ENCODE data around the gene FKBP2.

Gene FKBP2

DNA sequence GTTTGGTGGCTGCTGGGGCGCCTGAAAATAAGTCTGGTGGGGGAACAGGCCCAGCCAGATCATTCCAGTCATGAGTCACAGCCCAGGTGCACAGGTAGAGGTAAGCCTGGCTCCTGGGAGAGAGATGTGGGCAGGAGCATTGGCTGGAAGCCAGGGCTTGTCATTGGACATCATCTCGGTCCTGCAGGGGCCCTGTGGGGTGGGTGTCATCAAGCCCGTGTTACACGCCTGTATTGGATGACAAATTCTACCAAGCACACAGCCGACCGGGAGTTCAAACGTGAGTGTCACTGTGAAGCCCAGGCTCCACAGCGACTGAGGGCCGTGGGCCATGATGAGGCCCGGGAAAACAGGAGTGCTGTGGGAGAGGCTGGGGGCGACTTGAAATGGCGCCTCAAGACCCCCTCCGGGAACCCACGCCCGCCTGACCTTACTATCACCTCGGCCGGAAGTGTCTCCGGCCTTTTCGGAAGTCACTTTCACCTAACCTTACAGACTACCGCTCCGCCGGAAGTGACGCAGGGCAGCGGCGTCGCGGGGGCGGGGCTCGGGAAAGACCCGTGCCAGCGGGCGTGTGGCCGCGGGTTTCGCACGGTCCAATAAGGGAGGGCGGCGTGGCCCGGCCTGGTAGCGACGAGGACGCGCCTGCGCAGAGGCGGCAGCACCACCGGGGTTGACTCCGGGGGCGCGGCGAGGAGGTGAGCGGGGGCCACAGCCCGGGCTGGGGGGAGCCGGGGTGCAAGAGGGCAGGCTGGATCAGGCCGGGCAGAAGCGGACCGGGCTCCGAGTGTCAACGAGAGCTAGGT lies at the start of gene FKBP2:
Gene FKBP2 (plus strand): TSS at position 661 of the 806 bp plus-strand sequence. CDS start 1,293 bp downstream, outside the sequence.
- DNase-seq: peak; percentile 94

DNA sequence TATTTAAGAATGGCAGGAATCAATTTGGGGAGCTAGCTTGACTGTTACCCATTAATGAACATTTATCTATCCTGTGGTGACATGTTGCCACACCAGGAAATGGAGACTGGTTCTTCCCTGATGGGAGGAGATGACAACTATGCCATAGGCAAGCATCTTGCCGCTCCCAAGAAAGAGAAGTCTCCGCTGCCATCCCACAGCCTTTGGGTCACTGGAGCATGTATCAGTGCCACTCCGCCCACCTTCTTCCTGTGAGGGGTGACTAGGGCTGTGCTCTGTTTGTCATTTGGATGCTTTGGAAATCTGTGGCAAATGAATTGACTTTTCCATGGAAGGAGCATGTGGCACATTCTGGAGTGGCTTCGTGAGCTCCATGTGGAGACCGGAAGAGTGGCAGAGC lies 48.5 kb upstream of the FKBP2 start:
- DNase-seq: no peak

DNA sequence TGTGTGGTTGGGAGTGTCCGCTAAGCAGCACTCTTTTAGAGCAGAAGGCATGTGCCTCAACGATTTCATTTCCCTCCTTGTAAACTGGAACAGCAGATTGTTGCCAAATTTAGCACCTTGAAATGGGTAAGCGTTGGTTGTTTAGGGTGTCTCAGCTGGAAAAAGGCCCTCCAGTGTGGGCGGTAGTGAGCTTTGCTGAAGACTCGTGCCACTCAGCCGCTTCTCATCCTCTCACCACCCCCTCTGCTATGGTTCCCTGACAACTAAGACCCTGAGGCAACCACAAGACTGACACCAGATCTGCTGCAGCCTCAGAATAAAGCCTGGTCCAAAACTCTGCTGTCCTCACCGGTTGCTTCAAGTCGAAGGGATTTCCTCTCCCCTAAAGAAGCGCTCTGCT lies 44.3 kb upstream of the FKBP2 start:
- DNase-seq: no peak

DNA sequence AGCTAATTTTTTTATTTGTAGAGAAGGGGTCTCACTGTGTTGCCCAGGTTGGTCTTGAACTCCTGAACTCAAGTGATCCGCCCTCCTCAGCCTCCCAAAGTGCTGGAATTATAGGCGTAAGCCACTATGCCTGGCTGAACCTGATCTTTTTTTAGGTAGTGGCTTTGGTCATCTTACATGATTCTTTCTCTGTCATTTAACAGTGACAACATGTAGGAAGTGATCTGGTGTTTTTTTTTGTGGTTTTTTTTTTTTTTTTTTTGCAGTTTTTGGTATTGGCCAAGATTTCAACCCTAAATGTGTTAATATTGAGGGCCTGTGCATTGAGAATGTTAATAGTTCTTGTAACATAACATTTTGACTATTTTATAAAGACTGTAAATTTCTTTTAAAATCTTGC lies 42.4 kb upstream of the FKBP2 start:
- DNase-seq: no peak

DNA sequence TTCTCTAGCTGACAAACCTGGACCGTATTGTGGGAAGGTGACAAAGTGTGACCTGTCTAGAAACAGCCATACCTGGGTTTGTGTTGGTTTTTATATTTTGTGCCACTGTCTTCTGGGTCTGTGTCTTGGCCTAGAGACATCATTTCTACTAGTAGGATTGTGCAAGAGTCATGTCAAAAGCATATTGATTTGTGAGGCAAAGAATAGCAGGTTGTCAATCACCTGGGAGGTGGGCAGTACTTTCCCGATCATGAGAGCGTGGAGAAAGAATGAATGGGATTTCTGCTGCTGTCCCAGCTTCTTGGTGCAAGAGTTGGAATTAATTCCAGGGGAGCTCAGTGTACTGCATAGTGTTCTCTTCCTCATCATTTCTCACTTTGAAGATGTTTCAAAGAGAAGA lies 39.4 kb upstream of the FKBP2 start:
- DNase-seq: no peak

DNA sequence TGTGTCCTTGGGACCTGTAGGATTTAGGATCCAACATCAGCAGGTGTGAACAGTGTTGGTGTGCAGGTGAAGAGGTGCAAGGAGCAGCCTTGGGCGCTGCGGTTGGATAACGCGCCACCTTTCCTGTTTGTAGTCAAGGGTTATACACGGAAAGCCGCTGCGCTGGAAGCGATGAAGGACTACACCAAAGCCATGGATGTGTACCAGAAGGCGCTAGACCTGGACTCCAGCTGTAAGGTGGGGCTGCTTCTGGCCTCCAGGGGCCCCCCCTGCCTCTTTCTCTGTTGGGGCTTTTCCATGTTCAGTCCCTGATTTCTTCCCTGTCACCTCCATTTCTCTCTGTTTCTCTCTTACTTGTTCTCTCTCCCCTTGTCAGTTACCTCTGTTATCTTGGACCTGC lies 37.9 kb upstream of the FKBP2 start:
- no peak for DNase-seq

DNA sequence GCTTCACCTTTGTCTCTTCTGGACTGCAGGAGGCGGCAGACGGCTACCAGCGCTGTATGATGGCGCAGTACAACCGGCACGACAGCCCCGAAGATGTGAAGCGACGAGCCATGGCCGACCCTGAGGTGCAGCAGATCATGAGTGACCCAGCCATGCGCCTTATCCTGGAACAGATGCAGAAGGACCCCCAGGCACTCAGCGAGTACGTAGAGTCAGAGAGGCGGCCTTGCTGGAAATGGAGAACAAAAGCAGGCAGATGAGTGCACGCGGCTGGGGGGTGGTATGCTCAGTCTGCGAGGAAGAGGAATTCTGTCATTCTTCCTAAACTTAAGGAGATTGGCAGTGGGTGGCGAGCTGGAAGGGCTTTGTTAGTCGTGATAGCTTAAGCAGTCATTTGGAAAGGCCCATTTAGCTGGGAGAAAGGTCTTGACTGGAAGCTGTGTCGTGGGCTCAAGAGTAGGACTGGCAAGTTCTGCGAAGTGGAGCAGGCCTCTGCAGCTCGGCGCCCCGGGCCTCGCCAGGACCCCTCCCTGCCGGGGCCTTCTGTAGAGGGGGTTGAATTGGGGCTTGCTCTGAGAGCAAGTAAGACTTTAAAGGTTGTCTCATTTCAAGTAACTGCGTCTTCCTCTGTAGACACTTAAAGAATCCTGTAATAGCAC lies 37.3 kb upstream of the FKBP2 start:
- no peak for DNase-seq

DNA sequence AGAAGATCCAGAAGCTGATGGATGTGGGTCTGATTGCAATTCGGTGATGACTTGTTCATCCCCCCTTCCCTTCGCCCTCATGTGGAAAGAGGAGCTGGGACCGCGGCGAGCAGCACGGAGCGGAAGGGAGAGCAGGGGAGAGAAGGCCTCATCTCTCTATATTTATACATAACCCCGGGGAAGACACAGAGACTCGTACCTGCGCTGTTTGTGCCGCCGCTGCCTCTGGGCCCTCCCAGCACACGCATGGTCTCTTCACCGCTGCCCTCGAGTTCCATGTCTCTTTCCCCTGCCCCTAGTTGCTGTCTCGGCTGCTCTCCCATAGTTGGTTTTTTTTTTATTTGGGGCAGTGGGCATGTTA lies 36.8 kb upstream of the FKBP2 start:
- no peak for DNase-seq

DNA sequence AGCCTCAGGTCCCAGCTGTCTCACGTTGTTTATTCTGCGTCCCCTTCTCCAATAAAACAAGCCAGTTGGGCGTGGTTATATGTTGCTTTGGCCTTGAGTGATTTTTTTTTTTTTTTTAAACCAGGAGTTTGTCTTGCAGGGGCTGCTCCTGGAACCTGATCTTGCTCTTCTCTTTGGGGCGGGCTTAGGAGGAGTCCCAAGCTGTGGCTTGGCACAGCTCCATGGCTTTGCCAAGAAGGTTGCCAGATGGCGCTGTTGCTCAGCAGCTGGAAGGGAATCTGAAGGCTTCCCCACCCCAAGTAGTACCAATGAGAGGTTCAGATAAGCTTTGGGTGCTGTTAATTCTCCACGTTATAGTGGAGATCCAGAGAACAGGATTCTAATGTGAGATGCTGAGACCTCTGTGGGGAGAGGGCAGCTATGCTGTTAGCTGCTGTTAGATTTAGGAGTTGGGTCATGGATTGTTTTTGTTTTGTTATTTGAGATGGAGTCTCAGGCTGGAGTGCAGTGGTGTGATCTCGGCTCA lies 36.4 kb upstream of the FKBP2 start:
- peak; percentile 91 for DNase-seq

DNA sequence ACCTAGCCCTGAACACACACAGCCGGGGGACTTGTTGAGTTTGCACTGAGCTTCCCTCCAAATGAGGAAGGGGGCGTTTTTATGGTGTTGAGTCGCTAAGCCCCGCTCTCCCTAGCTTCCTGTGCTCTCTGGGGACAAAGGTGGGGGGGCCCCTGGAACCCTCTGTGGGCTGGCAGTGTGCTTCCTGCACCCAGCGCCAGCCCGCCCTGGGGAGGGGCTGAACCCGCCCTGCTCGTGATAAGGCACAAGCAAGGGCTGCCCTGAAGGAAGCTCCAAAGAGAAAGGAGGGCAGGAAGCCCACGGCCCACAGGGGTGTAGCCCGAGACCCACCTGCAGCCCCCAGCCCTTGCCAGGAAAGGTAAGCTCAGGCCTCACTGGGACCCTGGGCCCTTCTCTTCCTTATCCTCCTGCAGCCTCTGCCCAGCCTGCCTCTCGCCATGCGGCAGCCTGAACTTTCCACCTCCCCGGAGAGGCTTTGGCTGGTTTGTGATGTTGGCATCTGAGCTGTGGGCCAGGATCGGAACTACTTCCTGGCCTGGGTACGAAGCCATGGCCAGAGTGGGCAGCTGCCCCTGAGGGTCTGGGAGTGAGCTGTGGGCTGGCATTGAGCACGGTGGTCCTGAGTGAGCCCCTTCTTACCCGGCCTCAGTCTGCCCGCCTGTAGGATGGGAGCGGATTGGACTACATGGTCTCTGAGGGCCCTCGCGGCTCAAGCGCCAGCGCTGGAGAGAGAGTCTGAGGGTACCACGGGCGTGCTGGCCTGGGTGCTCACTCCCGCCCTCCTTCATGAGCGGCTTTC lies 34.2 kb upstream of the FKBP2 start, which contains the start of gene FERMT3:
Gene FERMT3 (plus strand): TSS at position 265 of the 799 bp plus-strand sequence. CDS start 644 bp downstream, outside the sequence.
- DNase-seq: no peak

DNA sequence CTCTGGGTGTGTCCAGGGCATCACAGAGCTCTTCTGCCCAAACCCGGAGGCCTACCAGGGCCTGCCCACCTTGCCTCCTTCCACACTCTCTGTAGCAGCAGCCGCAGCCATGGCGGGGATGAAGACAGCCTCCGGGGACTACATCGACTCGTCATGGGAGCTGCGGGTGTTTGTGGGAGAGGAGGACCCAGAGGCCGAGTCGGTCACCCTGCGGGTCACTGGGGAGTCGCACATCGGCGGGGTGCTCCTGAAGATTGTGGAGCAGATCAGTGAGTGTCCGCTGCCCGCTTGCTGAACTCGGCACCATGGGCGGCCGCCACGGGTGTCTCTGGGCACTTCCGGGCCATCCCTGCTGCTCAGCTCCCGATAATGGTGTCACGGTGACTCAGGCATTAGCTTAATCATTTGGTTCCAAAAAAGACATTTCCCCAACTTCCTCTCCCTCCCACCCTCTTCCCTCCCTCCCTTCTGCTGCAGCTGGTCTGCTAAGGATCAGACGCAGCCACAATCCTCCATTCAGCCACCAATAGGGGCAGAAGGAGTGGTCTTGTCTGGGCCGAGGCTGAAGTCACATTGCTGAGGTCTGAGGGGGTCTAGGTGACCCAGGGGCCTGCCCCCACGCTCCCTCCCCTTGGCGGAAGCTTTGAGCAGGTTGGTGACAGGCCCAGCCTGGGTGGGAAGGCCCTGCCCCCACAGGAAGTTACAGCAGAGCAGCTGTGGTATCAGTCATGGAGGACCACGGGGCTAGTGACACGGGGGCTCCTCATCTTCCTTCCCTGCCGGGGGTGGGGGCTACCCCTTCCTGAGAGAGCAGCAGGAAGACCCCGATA lies 33.4 kb upstream of the FKBP2 start:
- DNase-seq: peak; percentile 73

DNA sequence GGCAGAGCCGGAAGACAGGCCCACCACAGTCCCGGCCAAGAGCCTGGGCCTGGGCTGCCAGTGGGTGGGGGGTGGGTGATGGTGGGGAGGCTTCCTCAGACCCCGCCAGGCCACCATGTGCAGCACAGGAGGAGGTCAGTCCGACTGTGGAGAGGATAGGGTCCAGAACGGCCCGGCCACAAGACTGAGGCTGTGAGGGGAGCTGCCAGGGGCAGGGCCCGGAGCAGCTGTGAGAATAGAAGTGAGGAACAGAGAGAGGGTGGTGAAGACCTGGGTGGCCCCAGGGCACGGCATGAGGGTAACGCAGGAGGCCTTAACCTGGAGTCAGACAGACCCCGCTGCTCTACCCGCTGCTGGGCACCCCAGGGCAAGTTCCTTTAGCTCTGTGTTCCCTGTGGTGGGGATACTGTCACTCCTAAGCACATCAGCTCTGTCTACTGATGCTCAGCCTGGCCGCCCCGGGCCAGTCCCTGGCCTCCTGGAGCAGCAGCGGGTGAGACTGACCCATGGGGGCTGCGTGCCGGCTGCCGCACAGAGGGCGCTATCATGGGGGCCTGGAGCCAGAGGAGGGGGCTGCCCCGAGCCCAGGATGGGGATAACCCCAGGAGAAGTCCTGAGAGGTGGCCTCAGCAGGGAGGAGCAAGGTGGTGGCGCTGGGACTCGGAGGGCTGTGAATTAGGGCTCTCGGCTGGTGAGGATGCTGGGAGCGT lies 32.7 kb upstream of the FKBP2 start:
- no peak for DNase-seq

DNA sequence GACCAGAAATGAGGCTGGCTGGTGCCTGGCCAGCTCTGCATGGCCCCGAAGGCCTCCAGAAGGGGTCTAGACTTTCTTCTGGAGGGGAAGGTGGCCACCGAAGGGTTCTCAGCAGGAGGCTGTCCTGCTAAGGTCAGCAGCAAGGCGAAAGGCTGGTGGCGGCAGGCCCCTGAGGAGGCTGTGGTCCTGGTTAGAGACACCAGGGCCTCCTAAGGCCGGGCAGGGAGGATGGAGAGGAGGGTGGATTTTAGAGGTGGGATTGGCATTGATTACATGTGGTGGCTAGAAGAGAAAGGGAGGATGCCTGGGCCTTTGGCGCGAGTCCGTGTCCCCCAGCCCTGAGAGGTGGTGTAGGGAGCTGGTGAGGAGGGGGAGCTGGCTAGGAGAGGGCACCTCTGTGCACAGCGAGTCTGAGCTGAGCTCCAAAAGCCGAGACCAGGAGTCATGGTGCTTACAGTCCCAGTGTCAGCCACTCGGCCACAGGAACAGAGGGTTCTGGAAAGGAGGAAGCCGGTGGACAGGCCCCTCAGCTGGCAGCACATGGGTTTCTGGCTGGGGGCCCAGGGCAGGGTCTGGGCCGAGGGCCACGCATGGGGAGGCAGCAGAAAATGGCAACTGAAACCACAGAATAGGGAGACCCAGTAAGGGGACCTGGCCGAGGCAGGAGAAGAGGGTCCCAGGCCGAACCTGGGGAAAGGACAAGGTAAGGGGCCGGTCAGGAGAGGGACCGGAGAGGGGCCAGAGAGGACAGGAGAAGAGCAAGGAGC lies 31.9 kb upstream of the FKBP2 start:
- DNase-seq: no peak

DNA sequence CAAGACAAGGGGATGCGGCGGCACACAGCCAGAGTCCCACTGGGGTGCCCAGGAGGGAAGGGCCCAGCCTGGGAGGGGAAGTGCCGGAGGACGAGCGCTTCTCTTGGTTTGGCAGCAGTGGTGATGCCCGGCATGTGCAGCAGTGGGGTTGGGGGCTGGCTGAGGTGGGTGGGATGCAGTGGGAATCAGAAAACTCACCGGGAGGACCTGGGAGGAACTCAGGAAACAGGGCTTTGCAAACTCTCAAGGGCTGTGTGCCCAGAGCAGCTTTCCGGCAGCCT lies 31.4 kb upstream of the FKBP2 start:
- no peak for DNase-seq

DNA sequence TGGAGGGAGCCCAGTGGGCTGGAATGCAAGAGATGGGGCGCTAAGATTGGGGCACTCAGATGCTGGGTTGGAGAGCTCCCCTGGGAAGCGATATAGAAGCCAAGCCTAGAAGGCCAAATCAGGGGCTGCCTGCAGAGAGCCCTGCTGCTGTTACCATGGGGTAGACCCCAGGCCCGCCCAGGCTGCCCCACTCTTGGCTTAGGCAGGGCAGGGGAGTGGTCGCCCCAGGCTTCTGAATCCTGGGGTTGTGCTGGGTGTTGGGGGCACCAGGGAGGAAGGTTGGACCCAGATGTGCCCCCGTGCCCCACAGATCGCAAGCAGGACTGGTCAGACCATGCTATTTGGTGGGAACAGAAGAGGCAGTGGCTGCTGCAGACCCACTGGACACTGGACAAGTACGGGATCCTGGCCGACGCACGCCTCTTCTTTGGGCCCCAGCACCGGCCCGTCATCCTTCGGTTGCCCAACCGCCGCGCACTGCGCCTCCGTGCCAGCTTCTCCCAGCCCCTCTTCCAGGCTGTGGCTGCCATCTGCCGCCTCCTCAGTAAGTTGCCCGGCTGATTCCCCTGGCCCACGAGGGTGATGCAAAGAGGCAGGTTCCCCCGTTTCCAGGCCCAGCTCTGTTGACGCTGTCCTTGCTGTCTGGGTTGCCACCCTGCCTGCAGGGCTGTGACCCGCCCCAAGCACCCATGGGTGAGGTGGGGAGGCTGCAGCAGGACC lies 30.4 kb upstream of the FKBP2 start:
- DNase-seq: no peak

DNA sequence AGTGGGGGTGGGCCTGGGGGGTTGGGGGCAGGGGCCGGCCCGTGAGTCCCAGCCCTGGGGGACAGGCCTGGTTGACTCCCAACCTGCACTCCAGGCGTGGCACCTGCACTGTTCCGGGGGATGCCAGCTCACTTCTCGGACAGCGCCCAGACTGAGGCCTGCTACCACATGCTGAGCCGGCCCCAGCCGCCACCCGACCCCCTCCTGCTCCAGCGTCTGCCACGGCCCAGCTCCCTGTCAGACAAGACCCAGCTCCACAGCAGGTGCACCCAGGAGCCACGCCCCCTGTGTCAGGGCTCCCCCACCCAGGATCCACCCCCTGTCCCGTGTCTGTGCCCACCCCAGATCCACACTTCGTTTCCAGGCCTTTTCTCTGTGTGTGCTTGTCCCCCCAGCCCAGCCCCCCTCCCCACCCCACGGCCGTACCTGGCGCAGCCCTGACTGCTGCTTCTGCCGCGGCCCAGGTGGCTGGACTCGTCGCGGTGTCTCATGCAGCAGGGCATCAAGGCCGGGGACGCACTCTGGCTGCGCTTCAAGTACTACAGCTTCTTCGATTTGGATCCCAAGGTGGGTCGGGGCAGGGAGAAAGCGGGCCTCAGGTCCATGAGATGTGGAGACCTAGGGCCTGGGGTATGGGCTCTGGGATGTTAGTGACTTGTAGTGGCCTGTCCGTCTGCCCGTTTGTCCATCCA lies 29.6 kb upstream of the FKBP2 start:
- DNase-seq: no peak

DNA sequence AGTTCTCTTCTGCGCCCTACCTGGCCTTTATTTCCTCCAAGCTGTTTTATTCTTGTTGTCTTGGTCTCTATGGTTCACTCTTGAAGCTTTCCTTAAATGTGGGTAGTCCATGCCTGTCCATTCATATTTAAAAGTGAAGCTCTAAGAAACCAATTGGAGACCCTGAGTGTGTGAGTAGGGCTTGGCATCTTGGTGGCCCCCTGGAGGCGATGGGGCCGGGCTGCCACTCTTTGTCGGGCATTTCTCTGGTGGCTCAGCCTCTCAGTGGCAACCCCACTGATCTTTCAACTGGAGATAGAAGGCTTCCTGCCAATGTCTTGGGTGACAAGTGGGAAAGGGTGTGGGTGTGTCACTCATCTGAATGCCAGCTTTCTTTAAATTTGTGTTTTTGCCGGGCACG lies 24.0 kb upstream of the FKBP2 start:
- no peak for DNase-seq

DNA sequence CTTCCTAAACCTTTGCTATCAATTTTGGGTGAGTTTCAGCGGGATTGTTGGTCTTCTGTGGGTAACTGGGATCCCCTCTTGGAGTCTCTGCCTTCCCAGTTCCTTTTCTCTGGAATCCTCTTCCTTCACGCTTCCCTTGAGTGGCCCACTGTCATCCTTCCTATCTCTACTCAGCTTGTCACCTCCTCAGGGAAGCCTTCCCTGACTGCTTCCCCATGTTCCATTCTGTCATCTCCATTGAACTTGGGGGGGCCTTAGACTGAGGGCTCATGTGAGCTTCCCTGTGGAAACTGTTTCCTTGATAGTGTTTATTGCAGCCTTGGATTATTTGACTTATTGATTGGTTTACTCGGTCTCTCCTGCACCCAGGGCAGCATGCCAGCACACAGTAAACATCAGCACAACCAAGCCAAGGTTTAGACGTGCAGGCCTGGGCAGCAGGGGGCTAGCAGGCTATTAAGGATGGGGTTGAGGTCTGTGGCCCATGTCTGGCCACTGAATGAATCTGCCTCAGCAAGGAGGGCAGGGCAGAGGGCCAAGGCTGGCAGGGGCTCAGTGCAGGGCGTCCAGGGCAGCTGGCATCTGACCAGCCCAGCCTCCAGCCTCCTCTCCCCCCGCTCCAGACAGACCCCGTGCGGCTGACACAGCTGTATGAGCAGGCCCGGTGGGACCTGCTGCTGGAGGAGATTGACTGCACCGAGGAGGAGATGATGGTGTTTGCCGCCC lies 22.1 kb upstream of the FKBP2 start:
- DNase-seq: no peak

DNA sequence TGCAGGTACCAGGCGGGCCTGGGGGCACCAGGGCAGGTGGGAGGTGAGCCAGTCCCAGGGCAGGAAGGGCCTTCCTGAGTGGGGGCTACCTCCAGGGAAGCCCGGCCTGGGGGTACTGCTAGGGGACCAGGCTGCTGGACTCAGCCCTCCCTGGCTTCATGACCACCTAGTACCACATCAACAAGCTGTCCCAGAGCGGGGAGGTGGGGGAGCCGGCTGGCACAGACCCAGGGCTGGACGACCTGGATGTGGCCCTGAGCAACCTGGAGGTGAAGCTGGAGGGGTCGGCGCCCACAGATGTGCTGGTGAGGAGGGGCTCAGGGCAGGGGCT lies 21.6 kb upstream of the FKBP2 start:
- no peak for DNase-seq
